GM19238 (cell line): ENCODE measurements around the gene RAP1GAP2.

ENCODE experiments used
- DNase-seq: peaks from one replicate; pipeline ENCODE4 v3.0.0; 2011; ENCODE audit warnings: low spot score; ENCODE audit not compliant: insufficient read length

The RAP1GAP2 gene

DNA sequence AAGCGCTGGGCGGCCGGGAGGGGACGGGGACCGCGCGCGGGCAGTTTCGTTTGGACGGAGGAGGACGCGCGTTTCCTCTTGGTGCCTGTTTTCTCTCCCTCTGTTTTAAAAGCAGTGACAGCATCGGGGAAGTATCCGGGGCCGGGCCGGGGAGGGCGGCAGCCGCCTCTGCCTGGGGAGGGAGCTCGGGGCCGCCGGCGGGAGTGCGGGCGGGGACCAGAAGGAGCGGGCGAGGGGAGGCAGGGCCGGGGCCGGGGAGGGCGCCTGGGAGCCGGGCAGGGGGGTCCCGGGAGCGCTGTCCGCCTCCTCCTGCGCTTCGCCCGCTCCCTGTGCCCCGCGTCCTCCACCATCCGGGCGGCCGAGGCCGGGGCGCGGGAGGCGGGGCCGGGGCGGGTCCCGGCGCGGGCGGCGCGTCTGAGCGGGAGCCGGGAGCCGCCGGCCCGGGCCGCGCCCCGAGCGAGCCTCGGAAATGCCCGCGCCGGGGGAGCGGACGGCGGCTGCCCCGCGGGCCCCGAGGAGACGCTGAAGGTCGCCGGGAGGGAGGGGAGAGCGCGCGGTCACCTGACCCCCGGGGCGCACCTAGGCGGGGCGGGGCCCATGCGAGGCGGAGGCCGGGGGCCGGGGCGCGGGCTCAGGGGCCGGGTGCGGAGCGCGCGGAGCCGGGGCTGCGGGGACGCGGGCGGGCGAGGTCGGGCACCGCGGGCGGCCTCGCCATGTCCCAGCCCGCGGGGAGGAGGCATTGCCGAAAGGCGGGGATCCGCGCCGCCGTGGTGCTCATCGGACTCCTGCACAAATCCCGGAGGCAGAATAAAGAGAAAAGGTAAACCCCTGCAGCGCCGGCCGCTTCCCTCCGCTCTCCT, 57.3 kb downstream of the RAP1GAP2 start:
- DNase-seq, result no peak

DNA sequence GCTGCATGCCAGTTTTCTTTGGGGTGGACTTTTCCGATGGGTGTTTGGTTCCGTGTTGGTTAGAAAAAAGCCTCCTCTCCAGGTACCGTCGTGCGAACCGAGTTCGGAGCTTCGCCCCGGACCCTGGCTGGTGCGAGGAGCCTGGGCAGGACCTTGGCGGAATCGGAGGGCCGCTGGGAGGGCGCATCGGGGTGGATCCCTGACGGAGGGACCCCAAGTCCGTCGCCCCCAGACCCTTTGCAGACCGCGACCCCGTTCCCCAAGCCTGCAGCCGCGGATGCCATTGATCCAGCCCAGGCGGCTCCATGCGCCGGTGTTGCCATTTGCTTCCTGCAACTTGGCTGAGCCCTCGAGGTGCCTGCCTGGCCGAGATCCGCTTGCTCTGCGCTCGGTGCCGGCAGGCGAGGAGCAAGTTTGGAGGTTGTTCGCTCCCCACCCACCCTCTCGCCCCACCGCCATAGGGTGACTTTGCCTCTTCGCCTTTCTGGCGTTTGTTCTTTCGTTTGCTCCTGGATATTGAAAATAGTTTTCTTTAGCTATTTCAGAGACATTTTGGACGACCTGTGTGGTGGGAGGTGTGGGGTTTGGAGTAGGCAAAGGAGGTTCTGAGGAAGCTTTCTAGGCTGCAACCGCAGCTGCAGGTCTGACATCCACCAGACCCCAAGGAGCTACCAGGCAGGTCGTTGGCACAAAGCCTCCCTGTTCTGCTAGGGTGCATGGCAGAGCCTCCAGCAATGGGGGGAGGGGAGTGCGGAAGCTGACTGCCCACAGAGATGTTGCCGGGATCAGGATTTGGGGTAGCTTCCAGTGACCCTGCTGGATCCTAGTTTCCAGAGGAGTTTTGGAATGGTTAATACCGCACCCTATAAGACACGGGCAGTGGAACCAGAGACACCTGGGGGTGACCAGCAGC, 58.2 kb downstream of the RAP1GAP2 start:
- DNase-seq, result no peak

DNA sequence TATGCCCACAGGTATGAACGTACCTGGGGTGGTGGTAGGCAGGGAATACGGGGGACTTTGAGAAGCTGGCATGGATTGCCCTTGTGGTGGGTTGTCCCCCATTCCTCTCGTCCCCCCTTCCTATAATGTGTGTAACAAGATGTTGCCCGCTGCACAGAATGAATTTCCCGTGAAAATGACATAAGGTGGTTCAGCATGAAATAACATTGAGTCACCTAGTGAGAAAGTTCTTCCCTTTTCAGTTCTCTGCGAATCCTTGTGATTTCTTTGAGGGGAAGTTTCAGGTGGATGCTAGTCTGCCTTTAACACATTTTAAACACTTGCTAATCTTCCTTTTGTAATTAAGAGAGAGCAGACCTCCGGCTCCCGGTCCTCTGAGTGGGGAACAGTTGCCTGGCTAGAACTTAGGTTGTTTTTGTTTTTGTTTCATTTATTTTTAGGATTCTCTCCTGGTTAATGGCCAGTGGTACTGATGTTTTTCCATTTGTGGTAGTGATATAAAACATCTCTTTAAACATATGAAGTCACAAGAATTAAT, 58.9 kb downstream of the RAP1GAP2 start:
- no peak for DNase-seq

DNA sequence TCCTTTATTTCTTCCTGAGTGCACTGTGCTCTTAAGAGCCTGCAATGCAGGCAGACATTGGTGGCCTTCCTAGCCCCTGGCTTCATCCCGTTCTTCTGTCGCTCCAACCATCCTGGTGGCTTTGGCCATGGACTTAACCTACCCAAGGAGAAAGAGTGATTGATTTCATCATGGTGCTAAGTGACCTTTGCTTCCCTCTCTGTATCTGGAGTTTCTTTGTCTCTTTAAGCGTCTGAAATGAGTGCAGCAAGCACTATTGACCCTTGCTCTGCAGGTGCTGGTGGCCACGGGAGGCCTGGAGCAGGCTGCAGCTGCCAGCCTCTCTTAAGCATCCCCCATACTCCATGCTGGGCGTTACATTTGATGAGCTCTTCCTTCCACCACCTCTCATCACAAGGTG, 60.5 kb downstream of the RAP1GAP2 start:
- DNase-seq, result no peak

DNA sequence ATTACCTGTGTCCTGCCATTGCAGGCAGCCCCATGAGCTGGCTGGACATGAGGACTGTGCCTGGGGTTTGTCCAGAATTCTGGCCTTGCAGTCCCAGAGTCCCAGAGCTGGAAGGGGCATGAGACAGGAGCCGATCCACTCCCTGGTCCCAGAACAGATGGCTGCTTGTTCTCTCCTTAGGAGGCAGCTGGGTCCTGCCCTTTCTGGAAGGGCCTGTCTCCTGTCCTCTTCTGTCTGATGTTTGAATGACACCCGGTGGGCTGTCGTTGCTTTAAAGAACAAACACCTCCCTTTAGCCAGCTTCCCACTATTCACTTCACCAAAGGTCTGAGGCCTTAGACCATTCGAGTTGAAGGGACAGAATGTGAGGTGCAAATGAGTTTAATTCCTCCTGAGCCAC, 63.8 kb downstream of the RAP1GAP2 start:
- DNase-seq, result no peak

DNA sequence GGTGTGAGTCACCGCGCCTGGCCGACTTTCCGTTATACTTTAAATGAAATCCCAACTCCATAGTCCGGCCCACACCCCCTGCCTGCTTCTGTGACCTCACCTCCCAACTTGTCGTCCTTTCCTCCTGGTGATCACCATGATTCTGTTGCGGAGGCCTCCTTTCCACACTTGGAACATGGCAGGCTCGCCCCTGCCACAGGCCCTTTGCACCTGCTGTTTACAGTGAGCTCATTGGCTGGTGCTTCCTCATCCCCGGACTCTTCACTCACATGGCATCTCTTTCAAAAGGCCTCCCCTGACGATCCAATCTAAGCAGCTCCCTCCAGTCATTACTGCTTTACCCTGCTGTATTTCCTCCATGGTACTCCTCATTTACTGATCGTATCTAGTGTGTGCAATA, 64.6 kb downstream of the RAP1GAP2 start:
- DNase-seq, result no peak

DNA sequence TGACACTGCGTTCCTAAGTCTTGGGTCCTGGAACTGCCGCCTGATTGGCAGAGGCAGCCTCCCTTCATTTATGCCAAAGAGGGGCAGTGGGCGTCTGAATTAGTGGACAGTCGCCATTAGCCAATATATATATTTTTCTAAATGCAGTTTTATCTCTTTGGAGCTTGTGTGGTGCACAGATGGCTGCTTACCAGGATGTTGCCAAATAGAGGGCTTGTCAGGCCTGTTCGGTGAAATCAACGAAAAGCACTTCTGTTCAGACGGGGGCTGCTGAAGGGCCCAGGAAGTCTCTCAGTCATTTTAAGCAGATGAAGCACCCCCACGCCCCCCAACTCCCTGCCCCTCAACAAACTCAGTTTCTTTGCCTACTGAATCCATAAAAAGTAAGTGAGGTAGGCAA, 66.0 kb downstream of the RAP1GAP2 start:
- no peak for DNase-seq

DNA sequence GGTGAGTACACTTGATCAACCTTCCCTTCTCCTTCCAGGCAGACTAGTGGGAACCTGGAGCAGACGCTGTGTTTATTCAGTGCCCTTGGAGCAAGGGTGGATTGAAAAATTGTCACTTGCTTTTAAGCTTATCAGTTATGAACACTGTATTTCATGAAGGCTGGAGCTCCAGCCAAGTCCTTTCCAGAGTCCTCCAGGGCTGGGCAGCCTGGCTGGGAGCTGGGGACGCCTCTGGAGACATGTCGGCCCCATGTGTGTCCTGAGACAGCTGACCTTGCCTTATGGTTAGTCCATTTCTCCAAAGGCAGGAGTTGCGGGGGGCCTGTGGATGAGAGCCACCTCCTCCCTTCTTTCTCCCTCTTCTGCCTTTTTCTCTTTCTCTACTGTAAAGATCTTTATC, 67.0 kb downstream of the RAP1GAP2 start:
- DNase-seq, result no peak

DNA sequence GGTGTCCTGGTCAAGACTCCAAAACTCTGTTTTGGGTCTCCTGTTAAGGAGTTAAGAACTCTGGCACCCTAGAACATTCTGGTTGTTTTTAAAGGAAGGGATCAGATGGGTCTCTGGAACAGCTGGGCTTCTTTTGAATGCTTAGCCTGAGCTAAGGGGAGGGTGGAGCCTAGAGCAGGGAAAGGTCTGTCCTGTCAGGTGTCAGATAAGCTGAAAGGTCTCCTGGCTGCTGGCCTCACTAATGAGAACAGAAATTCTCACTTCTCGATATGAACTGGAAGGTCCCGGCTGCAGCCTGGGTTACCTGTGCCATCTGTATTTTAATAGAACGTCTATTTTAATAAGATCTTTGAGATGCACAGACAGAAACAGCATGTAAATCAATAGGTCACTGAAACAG, 69.0 kb downstream of the RAP1GAP2 start:
- no peak for DNase-seq

DNA sequence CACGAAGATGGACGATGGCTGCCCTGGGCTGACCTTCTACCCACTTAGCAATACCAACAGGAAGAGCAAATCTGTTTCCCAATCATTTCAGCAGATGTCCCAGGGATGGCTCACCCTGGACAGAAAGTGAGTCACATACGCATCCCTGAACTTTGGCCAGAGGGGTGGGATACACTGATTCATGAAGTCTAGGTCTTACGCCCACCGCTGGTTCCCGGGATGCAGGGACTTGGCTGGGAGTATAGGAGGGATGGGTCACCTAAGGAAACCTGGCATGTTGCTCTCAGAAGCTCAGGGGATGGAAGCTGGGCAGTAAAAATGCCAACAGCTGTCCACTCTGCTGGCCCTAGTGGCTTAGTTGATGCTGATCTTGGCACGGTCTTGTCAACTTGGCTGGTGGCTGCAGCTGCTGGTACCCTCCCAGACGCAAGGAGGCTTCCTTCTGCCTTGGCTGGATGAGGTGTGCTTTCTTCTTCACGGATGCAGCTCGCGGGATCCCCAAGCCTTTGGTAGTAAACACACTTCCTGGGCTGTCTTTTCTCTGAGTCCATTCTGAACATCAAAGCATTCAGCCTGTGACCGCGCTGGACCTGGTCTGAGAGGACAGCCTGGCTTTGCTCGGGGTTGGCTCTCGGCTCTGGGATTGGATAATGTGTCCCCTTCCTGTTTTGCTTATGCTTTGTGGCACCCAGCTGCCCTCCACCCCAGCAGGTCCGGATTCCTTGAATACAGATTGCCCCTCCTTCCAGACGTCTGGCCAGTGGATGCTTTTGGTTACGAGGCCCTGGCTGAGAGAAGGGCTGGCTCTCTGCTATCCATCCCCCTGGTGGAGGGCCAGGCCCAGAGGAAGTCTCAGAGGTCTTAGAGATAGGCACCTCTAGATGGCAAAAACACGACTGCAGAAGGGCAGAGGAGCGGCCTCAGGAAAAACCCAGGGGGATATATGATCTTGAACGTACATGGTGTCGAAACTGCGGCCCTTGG, 71.5 kb downstream of the RAP1GAP2 start:
- no peak for DNase-seq

DNA sequence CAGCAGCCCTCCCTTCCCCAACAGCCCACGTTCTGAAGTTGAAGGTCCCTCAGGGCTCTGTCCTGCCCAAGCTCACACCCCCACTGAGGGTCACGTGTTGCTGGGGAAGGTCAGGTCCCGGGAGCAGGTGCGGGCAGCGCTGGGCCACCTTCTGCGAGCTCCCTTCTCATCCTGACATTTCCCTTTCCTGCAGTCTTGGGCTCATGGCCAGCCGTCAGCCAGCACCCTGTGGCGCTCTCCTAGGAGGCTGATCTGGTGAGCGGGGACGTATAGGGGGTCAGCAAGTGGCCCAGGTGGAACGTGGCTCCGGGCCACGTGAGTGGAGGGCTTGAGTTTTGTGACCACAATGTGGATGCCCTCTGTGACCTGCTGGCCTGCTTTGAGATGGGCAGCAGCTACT, 73.4 kb downstream of the RAP1GAP2 start:
- DNase-seq, result no peak

DNA sequence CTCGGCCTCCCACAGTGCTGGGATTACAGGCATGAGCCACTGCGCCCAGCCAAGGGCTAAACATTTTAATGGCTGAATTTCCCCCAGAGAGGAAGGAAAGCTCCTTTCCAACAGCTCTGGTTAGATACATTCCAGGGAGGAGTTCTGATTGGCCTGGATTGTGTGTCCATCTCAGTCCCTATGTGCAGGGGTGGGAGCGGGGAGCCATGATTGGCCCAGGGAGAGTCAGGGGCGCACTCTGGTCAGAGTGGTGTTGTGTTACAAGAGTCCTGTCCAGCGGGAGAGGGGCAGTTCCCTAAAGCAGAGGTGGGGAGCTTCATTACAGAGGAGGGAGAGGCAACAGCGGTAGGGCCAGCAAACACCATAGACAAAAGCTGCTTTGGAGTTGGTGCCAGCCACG, 75.0 kb downstream of the RAP1GAP2 start:
- no peak for DNase-seq

DNA sequence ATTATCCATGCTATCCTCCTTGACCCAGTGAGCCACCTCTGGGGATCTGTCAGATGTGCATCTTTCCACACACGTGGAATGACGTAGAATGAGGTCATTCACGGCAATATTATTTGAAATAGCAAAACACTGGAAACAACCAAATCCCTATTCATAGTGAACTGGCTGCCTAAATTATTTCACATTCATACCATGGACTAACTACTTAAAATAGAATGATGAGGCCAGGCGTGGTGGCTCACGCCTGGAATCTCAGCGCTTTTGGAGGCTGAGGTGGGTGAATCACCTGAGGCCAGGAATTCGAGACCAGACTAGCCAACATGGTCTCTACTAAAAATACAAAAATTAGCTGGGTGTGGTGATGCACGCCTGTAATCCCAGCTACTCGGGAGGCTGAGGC, 75.5 kb downstream of the RAP1GAP2 start:
- DNase-seq, result no peak

DNA sequence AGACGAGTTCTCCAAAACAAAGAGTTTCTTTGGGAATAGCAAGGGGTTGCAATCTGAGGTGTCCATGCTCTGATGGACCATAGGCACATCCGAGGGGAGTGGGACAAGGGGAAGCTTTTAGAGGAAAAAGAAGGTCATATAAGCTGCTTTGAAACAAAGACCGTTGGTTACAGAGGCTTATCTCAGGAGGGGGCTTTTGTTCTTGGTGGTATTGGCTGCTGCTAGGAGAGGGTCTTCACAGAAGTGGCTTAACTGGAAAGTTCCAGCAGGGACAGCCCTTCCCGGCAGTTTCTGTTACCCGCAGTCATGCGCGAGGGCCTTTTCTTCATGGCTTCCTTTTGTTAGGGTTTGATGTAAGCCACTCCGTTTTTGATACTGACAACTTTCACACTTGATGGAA, 76.0 kb downstream of the RAP1GAP2 start:
- DNase-seq, result no peak

DNA sequence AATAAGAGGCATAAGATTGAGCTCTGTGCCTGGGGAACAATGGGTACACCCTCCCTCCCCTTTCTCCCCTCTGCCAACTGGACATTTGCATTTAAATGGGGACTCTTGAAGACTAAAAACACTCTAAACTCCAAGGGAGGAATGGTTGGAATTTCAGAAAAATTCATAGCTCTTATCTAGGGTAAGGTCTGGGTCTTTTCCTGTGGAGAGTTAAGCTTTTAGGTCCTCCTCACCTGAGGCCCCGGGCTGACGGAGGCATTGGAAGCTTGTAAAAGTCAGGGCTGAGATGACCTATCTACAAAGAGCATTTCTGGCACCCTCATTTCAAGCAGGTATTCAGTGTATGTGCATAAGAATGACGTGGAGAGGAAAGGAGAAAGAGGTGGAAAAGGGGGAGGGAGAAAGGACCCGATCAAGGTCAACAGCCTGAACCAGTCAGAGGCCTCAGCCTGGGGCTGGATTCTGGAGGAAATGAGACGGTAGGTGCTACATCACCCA, 78.0 kb downstream of the RAP1GAP2 start:
- DNase-seq, result no peak

DNA sequence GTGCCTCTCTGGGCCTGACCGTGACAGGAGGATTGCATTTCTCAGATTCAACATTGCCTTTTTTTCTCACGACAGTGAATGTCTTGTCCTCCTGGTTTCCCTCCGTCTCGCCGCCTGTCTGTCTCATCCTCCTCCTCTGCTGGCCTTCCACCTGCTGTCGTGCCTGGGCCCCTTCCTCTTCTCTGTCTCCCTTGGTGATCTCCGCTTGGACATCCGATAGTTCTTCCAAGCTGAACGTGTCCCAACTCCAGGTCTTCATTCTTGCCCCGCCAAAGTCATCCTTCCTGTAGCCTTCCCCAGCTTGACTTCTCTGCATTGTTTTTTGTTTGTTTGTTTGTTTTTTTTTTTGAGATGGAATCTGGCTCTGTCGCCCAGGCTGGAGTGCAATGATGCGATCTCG, 79.4 kb downstream of the RAP1GAP2 start:
- no peak for DNase-seq

DNA sequence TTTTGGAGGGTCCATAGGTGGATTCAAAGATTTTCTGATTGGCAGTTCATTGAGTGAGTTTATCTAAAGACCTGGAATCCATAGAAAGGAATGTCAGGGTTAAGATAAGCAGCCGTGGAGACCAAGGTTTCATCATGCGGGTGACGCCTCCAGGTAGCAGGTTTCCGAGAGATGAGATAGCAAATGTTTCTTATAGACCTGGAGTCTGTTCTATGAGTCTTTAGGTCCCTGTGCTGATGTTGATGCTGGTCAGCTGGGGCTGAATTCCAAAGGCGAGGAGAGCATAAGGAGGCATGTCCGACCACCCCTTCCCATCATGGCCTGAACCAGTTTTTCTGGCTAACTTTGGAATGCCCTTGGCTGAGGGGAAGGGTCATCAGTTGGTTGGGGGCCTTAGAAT, 80.2 kb downstream of the RAP1GAP2 start:
- no peak for DNase-seq

DNA sequence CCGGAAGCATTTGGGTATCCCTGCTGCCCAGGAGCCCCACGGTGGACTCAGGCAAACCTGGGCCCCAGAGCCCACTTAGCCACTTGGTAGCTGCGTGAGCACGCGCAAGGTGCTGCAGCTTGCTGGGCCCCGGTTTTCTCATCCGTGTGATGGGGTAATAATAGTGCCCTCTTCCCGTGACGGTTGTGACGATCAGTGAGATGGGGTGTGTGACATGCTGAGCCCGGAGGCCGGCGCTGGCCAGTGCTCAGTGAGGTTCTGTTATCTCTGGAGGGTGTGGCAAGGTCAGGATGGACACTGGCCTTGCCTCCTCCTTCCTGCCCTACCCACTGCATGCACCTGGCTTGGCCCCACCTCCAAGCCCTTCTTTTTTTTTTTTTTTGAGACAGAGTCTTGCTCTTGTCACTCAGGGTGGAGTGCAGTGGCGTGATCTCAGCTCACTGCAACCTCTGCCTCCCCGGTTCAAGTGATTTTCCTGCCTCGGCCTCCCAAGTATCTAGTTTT, 82.6 kb downstream of the RAP1GAP2 start:
- no peak for DNase-seq

DNA sequence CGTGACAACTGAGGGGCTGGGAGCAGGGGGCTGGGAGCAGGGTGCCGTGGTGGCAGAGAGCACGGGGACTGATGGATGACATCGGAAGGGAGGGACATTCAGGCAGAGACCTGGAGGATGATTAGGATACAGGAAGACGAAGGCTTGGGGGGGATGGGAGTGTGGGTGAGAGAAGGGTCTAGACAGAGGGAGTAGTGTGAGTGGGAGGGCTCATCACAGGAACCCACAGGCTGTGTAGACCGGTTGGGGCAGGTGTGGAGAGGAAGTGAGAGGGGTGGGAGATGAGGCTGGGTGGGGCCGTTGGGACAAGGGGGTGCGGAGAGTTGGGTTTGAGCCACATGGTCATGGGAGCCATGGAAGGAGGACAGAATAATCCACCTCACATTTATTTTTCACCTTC, 83.8 kb downstream of the RAP1GAP2 start:
- no peak for DNase-seq

DNA sequence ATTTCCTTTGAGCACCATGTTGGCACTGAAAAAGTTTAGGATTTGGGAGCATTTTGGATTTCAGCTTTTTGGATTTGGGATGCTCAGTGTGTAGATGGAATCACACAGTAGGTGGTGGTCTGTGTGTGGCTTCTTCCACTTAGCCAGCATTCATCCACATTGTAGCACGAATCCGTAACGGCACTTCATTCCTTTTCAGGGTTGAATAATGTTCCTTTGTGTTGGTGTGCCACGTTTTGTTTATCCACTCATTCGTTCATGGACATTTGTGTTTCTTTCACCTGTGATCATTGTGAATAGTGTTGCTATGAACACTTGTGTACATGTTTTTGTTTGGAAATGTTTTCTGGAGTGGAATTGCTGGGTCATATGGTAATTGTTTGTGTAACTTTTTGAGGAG, 85.1 kb downstream of the RAP1GAP2 start:
- no peak for DNase-seq
